Adrenal gland (tissue), 12 donors: ENCODE data around the gene SAMM50. TPM values are rescaled to one million over a fixed set of nuclear protein-coding genes. Genes with fewer than 3 reads are reported as not detected.
A peak's percentile ranks its signal among the peaks of the same experiment; 100 is the strongest.

Experiments
- DNase-seq, 7 donors: peaks; one replicate each; pipeline ENCODE4 v3.0.0-alpha.2; 2019 to 2020
- H3K27ac ChIP-seq, 5 donors: fragments of 200-600 bp; sonication (generic) in 4 of 5; 1 replicate in 3 of 5; 2 replicates in 2 of 5; pipeline versions ENCODE4 v1.5.1 to v1.8.0; 2016 to 2020; ENCODE audit warnings: mild to moderate bottlenecking in 1 of 5
- H3K27me3 ChIP-seq: fragments of 200-600 bp; 2 replicates; pipeline ENCODE4 v1.8.0; 2021
- H3K36me3 ChIP-seq, 2 donors: fragments of 200-600 bp; replicated peaks in 1 of 2; 1 replicate in 1 of 2; 2 replicates in 1 of 2; pipeline versions ENCODE4 v1.5.1 to v1.8.0; 2018 to 2022
- H3K4me1 ChIP-seq, 2 donors: fragments of 200-600 bp; replicated peaks in 1 of 2; 1 replicate in 1 of 2; 2 replicates in 1 of 2; pipeline versions ENCODE4 v1.5.1 to v1.8.0; 2018 to 2021
- H3K4me3 ChIP-seq, 4 donors: fragments of 200-600 bp; sonication (generic) in 3 of 4; one replicate each; pipeline ENCODE4 v1.5.1; 2016 to 2018
- H3K9me3 ChIP-seq, 3 donors: fragments of 200-600 bp; sonication (generic) in 1 of 3; replicated peaks in 1 of 3; 1 replicate in 2 of 3; 2 replicates in 1 of 3; pipeline versions ENCODE4 v1.5.1 to v1.8.0; 2016 to 2021
- POLR2A ChIP-seq, 2 donors: fragments of 450-650 bp; IDR thresholded peaks; one replicate each; pipeline ENCODE4 v1.6.1; 2017; ENCODE audit warnings: antibody characterized with exemption in 2 of 2, mild to moderate bottlenecking in 2 of 2, moderate library complexity in 1 of 2
- WGBS, 4 donors: extraction: QIAGEN DNeasy Blood & Tissue Kit in 2 of 4; methylation state at CpG; one replicate each; pipeline versions ENCODE4 v1.1.5 to v1.1.7; 2013 to 2017; 5-methylcytosine and 5-hydroxymethylcytosine counted together
- intact Hi-C, 2 donors: fragments of 100-400 bp; cut with DNase I; formaldehyde crosslinking; loops; one replicate each; pipeline versions ENCODE4 v1.14.1 to v1.15.0; 2022 to 2023
- polyA plus RNA-seq, 3 donors: library from polyadenylated mRNA; stranded (reverse); fragments of 200-250 nt in 2 of 3; fragments of 350-450 nt in 1 of 3; fragmentation: Illumina TruSeq in 1 of 3; extraction: RNeasy Lipid Tissue Mini Kit (QIAGEN cat#74804) in 1 of 3; gene quantifications; one replicate each; pipeline ENCODE4 v1.2.3, GENCODE V29; 2013 to 2014
- total RNA-seq, 9 donors: library from RNA; depleted of rRNA in 4 of 9; stranded (reverse); fragments of >200 nt in 4 of 9; fragments of 120-200 nt in 1 of 9; fragmentation: NEBNext Ultra II Directional in 1 of 9; extraction: Animal tissue kit (Norgen Biotek cat#: 25700) in 1 of 9; gene quantifications; one replicate each; pipeline versions ENCODE4 v1.1.0 to v1.2.4, GENCODE V29; 2013 to 2023
- TF ChIP-seq, protein P1 (sequence below), 6 experiments: fragments of 450-650 bp in 4 of 6; fragments of 200-600 bp in 2 of 6; sonication (generic) in 1 of 6; IDR thresholded peaks; 1 replicate in 5 of 6; 2 replicates in 1 of 6; pipeline versions ENCODE4 v1.5.1 to v1.8.0; 2016 to 2021; ENCODE audit warnings: antibody characterized with exemption in 6 of 6, mild to moderate bottlenecking in 2 of 6, moderate library complexity in 1 of 6
- donor health status: healthy with polysubstance abuse.
- donor health status: Bipolar disorder and iron deficiency.
- donor health status: DM: yes; HTN: yes; CAD: no.
- donor health status: DM: no; HTN: no; CAD: no.
- donor health status: DM: no; HTN: no; CAD: no.
- donor health status: DM: yes; HTN: yes; CAD: no.

SAMM50 gene
- total and polyA plus RNA-seq, 12 donors = 15.8 to 91.5 (median 57.2) TPM

DNA sequence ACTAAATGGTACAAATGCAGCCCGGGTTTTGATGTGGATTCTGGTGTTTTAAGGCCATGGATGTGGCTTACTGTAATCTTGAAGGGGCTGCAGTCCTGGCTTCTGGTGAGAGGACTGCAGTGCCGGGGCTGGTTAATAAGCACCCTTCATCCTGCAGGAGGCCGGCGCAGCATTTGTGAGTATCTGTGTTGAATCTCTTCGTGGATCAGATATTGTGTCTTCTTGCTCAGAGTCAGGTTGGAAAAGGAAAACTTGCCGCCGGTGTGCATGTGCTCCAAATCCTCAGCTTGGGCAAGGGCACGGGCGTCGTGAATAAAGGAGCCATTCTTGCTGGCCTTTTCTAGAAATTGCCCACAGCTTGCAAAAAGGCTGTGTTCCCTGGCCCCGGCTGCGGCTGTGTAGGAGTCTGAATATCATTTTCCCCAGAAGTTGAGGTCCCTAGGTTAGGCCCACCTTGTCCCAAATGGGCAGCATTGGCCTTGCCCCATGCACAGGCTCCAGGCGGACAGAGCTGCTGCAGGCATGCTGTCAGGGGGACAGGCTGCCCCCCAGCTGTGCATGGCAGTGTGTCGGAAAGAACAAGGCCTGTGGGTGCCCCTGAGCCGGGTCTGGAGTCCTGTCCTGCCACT lies 39.9 kb downstream of the SAMM50 start:
- Histone ChIP-seq H3K27me3 (no peaks in the 10 kb centered on the region), H3K4me1 (peaks cover 0 to 15% of the 10 kb centered on the region in 2 donors), H3K9me3 (no peaks in the 10 kb centered on the region), H3K36me3 (peaks cover 0 to 42% of the 10 kb centered on the region in 2 donors), H3K27ac (no peak overlapping the region), H3K4me3 (no peak overlapping the region)
- DNase-seq = no peak
- TF ChIP-seq, protein P1, sequence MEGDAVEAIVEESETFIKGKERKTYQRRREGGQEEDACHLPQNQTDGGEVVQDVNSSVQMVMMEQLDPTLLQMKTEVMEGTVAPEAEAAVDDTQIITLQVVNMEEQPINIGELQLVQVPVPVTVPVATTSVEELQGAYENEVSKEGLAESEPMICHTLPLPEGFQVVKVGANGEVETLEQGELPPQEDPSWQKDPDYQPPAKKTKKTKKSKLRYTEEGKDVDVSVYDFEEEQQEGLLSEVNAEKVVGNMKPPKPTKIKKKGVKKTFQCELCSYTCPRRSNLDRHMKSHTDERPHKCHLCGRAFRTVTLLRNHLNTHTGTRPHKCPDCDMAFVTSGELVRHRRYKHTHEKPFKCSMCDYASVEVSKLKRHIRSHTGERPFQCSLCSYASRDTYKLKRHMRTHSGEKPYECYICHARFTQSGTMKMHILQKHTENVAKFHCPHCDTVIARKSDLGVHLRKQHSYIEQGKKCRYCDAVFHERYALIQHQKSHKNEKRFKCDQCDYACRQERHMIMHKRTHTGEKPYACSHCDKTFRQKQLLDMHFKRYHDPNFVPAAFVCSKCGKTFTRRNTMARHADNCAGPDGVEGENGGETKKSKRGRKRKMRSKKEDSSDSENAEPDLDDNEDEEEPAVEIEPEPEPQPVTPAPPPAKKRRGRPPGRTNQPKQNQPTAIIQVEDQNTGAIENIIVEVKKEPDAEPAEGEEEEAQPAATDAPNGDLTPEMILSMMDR (IDR thresholded peaks at IDR 0.05) = no peak
- no peak for TF ChIP-seq POLR2A (IDR thresholded peaks at IDR 0.05)
- intact Hi-C loops = loop anchor here in 1 of 2 donors (5.0 kb wide), 1 partner anchor 87 kb away; no protein-coding TSS in a partner anchor
- WGBS, 4 donors = 88 to 95% (median 92%) methylated on average over 10 to 15 of the region's 15 CpGs

DNA sequence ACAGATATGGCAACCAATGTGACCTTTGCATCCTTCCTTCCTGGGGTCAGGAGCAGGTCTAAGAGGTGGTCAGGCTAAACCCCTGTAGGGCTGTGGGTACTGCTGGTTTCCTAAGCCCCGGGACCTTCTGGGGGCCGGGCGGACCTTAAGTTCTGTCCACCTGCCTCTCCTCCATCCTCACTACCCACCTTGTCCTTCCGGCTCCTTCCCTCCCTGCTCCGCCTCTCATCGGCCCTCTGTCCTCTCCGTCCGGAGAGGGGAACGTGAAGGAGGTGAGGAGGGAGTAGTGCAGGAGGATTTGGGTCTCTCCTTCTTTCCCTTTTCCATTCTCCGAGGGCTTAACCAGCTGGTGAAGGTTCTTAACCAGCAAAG lies 40.5 kb downstream of the SAMM50 start:
- intact Hi-C loops = loop anchor here in 1 of 2 donors (5.0 kb wide), 1 partner anchor 87 kb away; no protein-coding TSS in a partner anchor
- H3K9me3 ChIP-seq = no peaks in the 10 kb centered on the region
- peak overlapping the region in 1 of 5 donors; percentile 2 for H3K27ac ChIP-seq
- TF ChIP-seq POLR2A (IDR thresholded peaks at IDR 0.05) = no peak
- TF ChIP-seq, protein P1 (IDR thresholded peaks at IDR 0.05) = no peak
- peaks cover 0 to 15% of the 10 kb centered on the region in 2 donors for H3K4me1 ChIP-seq
- H3K36me3 ChIP-seq = peaks cover 0 to 36% of the 10 kb centered on the region in 2 donors
- 67 to 87% (median 79%) methylated on average over 10 of the region's 10 CpGs for WGBS, 4 donors
- H3K27me3 ChIP-seq = no peaks in the 10 kb centered on the region
- no peak for DNase-seq
- H3K4me3 ChIP-seq = peak overlapping the region in 1 of 4 donors; percentile 0

DNA sequence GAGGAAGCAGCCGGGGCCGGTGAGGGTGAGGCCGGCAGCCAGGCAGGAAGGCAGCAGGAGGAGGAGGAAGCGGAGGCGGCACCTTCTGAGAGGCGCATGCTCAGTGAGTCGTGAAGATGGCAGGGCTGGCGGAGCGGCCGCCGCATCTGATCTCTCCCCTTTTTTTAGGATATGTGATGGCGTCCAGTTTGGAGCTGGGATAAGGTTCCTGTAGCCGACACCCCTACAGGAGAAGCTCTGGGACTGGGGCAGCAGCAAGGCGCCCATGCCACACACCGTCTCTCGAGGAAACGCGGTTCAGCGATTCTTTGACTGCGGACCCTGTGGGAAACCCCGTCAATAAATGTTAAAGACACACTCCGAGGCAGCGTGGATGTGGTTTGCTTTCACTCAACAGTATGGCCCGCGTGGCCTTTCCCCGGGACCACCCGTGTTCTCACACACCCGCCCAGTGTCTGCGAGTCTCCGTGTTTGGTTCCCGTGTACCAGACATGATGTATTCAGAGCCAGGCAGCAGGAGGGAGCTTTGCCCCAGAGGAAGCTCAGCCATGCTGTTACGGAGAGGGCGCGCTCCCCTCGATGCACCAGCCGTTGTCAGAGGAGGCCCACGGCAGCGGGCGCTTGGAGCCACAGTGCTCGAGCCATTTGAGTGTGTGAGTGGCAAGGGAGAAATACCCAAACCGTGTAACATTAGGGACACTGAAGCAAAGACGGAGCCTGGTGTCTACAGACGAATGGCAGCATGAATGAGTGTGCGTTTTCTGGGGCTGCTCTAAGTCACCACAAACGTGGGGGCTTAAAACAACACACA lies 41.1 kb downstream of the SAMM50 start:
- H3K4me3 ChIP-seq = peak overlapping the region in 1 of 4 donors; percentile 0
- TF ChIP-seq, protein P1 (IDR thresholded peaks at IDR 0.05) = no peak
- no peak for TF ChIP-seq POLR2A (IDR thresholded peaks at IDR 0.05)
- H3K36me3 ChIP-seq = peaks cover 0 to 30% of the 10 kb centered on the region in 2 donors
- H3K4me1 ChIP-seq = peaks cover 0 to 15% of the 10 kb centered on the region in 2 donors
- WGBS, 4 donors = 84 to 90% (median 87%) methylated on average over 44 to 45 of the region's 45 CpGs
- intact Hi-C loops = loop anchor here in 1 of 2 donors (5.0 kb wide), 1 partner anchor 86 kb away; no protein-coding TSS in a partner anchor
- DNase-seq = peak in 5 of 7 donors; percentile 39 to 62 (median 52)
- no peaks in the 10 kb centered on the region for H3K27me3 ChIP-seq
- peak overlapping the region in 1 of 5 donors; percentile 2 for H3K27ac ChIP-seq
- no peaks in the 10 kb centered on the region for H3K9me3 ChIP-seq

DNA sequence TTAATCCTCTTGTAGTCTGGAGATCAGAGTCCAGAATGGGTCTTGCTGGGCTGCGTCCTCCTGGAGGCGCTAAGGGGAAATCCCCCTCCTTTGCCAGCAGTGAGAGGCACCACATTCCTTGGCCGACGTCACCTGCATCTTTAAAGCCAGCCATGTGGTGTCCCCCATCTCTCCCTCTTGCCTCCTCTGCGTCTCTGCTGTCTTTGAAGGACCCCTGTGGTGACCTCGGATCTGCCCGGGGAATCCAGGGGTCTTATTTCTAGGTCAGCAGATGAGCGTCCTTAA lies 41.7 kb downstream of the SAMM50 start:
- no peak for TF ChIP-seq POLR2A (IDR thresholded peaks at IDR 0.05)
- TF ChIP-seq, protein P1 (IDR thresholded peaks at IDR 0.05) = no peak
- intact Hi-C loops = loop anchor here in 1 of 2 donors (5.0 kb wide), 1 partner anchor 85 kb away; no protein-coding TSS in a partner anchor
- no peaks in the 10 kb centered on the region for H3K27me3 ChIP-seq
- H3K27ac ChIP-seq = no peak overlapping the region
- H3K4me1 ChIP-seq = peaks cover 0 to 15% of the 10 kb centered on the region in 2 donors
- 79 to 94% (median 87%) methylated on average over 3 to 8 of the region's 8 CpGs for WGBS, 4 donors
- no peak overlapping the region for H3K4me3 ChIP-seq
- H3K9me3 ChIP-seq = no peaks in the 10 kb centered on the region
- H3K36me3 ChIP-seq = peaks cover 0 to 25% of the 10 kb centered on the region in 2 donors
- no peak for DNase-seq
